HG03095 (cell line): ENCODE measurements around the gene DIP2B.
"Not testable (repeated sequence)": the region's sequence is repeated elsewhere in the genome, so short reads cannot be mapped to it uniquely, and the experiment has no call there.

Experiments used
- ATAC-seq: cut with Tn5 transposase; IDR thresholded peaks from one replicate; pipeline ENCODE4 v1.9.1; 2021; ENCODE audit warnings: moderate library complexity; ENCODE audit not compliant: unreplicated experiment

Gene DIP2B

DNA sequence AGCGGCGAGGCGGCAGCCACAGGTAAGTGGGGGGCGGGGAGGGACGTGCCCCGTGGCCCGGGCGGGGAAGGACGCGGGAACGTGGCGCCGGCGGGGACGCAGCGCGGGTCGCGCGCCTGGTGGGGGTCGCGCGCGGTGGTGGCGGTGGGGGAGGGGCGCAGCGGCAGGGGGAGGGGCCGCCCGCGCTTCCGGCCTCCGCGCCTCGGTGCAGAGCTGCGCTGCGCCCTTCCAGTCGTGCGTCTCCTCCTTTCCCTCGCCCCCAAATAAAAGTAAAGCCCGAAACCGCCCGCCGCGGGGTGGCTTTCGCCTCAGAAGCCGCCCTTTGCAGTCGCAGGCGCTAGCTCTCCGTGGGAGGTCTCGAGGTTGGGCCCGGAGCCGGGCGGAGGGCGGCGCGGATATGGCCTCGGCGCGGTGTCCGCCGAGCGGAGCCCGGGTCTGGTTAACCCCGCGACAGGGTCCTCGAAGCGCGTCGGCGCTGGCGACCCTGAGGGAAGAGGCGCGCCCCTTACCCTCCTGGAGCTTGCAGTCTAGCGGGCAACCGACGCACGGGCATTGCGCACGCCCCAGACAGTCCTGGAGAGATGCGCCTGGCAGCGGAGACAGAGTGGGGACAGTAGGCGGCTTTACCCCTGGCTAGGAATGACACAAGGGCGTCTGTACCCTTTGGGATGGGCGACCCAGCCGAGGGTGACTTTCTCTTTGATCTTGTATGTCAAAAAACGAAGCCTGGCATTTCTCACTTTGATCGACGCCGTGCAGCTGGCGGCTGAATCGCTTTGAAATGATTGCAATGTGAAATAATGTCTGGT lies 259.7 kb downstream of the DIP2B start:
- ATAC-seq, result peak; percentile 40

DNA sequence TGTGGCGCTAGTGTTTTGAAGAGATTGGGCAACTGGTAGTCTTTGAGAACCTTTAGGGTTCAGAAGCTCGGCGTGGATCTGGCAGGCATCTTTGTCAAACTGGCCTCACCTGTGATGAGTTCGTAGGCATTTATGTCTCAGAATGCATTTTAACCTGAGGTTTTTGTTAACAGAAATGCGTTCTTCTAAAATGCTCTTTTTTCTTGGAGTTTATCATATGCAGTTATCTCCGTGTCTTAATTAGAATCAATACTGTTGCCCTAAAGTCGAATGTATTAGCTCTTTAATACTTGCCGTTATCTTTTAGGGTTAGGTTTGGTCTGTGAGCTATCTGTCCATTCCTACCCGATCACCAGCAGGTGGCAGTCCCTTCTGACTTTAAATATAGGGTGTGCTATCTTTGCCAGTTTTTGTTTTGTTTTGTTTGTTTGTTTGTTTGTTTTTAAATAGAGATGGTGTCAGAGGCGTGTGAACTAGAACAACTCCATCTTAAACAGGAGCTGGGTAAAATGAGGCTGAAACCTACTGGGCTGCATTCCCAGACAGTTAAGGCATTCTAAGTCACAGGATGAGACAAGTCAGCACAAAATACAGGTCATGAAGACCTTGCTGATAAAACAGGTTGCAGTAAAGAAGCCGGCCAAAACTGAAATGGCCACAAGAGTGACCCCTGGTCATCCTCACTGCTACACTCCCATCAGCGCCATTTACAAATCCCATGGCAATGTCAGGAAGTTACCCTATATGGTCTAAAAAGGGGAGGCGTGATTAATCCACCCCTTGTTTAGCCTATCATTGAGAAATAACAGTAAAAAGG lies 260.5 kb downstream of the DIP2B start:
- ATAC-seq, result peak; percentile 16

DNA sequence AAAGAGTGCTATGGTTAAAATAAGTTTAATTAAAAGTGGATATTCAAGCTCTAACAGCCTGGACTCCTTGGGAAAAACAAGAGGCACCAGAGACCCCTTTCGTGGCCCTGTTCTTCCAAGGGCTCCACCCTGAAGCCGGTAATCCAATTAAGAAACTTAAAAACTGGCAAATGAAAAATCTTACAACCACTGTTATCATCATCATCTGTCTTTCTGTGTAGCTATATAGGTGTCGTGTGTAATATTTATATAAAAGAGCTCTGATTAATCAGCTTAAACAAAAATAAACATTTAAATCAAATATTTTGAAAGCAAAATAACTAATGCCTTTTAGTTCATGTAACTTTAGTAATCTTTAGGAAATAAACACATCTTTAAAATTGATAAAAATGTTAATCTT lies 263.6 kb downstream of the DIP2B start:
- ATAC-seq, result no peak

DNA sequence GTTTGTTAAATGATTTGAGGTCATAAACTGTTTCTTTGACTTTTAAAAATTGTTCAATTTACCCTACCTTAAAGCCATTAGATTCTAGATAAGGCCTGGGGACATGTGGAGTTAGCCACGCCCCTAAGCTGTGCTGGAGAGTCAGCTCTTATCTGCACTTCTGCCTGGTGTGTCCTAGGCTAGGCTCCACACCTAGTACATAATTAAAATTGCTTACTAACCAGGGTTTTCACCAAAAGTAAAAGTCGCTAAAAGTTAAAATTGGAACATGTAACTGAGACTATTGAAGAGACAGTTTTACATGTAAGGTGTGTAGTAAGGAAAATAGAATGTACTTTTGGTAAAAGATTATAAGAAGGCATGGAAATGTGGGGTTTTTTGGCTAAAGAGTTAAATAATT lies 264.0 kb downstream of the DIP2B start:
- not testable (repeated sequence) for ATAC-seq

- no peak for ATAC-seq
Measured at GRCh38 chr12:50771409-50771808, 266.6 kb downstream of the DIP2B start.

DNA sequence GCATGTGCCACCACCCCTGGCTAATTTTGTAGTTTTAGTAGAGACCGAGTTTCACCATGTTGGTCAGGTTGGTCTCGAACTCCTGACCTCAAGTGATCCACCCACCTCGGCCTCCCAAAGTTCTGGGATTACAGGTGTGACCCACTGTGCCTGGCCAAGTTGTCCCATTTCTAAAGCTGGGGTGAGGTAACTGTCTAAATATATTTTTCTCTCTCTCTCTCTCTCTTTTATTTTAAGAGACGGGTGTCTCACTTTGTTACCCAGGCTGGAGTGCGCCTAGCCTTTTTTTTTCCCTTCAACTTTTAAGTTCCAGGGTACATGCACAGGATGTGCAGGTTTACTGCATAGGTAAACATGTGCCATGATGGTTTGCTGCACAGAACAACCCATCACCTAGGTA lies 267.7 kb downstream of the DIP2B start:
- no peak for ATAC-seq

GRCh38 chr12:50772877-50773276 lies 268.1 kb downstream of the DIP2B start:
- no peak for ATAC-seq

- ATAC-seq, result no peak
Measured at GRCh38 chr12:50775251-50775650, 270.5 kb downstream of the DIP2B start.

DNA sequence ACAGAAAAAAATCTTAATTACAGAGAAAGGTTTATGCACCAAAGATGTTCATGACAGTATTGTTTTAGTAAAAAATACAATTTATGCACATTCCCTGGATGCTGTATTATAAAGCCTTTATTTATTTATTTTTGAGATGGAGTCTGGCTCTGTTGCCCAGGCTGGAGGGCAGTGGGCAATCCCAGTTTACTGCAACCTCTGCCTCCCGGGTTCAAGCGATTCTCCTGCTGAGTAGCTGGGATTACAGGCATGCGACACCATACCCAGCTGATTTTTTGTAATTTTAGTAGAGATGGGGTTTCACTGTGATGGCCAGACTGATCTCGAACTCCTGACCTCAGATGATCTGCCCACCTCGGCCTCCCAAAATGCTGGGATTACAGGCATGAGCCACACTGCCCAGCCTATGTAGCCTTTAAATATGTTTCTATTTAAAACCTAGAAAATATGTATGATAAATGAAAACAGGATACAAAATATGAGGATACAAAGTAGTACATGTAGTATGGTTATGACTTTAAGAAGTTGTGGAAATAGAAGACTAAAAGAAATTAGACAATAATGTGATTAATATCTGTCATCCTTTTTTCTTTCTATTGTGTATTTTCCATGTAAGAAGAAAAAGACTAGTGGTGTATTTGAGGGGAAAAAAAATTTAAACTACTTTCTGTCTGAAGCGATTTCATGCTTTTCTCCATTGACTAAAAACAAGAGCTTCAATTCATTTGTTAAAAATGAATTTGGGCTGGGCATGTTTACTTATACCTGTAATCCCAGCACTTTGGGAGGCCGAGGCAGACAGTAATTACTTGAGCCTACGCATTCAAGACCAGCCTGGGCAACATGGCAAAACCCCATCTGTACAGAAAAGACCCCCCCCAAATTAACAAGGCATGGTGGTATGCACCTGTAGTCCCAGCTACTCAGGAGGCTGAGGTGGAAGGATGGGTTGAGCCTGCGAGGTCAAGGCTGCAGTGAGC lies 272.3 kb downstream of the DIP2B start:
- ATAC-seq, result no peak

GRCh38 chr12:50778663-50779590 lies 274.1 kb downstream of the DIP2B start:
- no peak for ATAC-seq

- ATAC-seq, result no peak
Measured at GRCh38 chr12:50780013-50780412, 275.2 kb downstream of the DIP2B start.

- ATAC-seq, result no peak
Measured at GRCh38 chr12:50784501-50784900, 279.7 kb downstream of the DIP2B start.

DNA sequence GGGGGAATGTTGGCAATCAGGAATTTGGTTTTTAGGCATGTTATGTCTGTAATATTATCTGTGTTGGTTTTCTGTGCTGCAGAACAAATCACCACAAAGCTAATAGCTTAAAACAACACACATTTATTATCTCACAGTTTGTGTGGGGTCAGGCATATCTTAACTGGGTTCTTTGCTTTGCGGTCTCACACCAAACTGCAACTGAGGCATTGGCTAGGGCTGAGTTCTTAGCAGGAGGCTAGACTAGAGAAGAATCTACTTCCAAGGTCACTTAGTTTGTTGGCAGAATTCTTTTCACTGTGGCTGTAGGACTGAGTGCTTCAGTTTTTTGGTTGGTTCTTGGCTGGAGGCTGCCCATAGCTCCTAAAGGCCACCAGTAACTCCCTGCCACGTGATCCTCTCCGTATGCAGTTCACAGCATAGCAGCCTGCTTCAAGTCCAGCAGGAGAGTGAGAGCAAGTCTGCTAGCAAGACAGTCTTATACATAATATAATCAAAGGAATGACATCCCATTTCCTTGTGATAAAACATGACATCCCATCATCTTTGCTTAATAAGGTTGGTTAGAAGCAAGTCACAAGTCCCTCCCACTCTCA lies 280.7 kb downstream of the DIP2B start:
- no peak for ATAC-seq

DNA sequence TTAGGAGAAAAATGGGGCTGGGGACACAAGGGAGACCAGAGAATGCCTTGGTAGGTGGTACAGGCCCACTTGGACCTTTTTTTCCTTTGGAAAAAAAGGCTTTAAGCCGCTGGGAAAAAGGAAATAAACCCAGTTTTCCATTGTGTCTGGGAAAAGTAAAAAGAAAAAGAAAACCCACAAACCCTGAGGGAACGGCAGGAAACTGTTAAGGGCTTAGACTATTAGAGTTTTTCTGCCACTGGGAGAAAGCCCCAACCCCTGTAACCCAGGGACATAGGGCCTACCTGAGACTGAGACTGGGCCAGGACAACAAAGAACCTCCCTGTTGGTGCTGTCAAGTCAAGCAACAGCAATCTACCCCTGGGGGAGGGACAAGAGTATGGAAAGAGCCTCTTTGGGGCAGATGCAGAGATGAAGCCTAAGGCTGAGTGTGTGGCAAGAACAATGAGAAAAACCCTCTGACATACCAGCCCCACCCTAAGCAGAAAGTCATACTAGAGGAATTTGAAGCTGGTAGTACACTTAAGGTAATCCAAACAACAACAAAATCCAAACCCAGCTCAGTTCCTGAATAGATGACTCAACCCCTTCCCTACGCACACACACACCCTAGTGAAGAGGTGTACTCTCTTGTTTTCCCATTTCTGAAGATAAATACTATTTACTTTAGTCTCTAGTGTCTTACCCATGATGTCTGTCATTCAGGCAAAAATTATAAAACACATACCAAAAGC lies 281.9 kb downstream of the DIP2B start:
- no peak for ATAC-seq

DNA sequence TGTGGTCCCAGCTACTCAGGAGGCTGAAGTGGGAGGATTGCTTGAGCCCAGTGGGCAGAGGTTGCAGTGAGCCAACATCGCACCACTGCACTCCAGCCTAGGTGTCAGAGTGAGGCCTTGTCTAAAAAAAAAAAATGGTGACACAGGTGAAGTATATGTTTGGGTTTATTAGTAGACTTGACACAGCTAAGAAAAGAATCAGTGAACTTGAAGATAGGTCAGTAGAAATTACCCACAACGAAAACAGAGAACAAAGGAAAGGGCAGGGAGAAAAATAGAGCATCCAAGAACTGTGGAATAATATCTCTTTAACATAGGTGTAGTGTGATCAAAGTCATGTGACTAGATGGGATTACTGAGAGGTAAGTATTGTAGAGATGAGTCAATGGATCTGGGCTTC lies 282.8 kb downstream of the DIP2B start:
- ATAC-seq, result no peak

DNA sequence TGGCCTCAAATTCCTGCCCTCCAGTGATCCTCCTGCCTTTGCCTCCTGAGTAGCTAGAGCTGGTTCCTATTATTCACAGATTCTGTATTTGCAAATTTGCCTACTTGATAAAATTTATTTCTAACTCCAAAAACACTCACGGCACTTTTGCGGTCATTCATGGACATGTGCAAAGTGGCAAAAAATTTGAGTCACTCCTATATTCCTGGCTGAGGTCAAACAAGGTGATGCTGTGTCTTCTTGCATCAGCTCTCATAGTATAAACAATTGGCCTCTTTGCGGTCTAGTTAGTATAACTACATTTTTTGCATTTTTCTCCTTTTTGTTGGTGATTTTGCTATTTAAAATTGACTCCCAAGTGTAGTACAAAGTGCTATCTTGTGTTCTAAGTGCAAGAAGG lies 283.8 kb downstream of the DIP2B start:
- no peak for ATAC-seq

DNA sequence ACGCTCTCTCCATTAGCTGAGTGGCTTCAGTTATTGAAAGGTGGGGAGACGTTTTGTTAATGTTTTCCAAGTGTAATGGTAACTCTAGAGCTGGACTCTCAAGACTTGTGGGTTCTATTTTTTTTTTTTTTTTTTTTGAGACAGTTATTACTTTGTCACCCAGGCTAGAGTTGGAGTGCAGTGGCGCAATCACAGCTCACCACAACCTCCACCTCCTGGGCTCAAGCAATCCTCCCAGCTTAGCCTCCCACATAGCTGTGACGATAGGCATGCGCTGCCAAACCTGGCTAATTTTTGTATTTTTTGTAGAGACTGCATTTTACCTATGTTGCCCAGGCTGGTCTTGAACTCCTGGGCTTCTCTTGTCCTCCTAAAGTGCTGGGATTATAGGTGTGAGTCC lies 285.3 kb downstream of the DIP2B start:
- ATAC-seq, result no peak
